Measurements from ENCODE around the gene EN2.

DNA sequence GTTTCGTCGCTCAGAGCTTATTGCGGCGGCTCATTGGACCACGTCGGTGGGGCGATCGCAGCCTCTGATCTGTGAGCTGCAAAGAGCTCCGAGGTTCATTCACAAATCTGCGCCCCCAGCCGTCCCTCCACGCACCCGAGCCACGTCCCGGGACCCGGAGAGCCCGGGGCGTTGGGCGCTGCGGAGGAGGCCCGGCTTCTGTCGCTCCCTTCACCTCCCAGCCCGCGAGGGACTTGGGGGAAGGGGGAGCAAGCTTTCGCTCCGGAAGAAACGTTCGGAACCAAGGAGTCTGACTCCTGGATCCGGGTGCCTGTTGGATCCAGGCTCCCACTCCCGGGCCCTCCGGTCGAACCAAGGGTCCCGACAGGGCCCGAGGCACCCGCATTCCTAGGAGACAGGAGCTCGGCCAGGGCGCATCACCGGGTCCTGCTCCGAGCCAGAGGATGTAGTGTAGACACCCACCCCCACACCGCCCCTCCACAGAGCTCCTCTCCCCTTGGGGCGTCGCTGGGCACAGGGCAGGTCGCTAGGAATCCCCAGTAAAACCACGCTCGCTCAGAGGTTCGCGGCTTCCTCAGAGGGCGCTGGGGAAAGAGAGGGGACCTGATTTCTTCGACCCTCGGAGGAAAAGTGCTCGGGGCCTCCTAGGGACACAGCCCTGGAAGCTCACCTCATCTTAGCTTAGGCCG lies 7.9 kb upstream of the EN2 start:
- TF ChIP-seq, protein P1, sequence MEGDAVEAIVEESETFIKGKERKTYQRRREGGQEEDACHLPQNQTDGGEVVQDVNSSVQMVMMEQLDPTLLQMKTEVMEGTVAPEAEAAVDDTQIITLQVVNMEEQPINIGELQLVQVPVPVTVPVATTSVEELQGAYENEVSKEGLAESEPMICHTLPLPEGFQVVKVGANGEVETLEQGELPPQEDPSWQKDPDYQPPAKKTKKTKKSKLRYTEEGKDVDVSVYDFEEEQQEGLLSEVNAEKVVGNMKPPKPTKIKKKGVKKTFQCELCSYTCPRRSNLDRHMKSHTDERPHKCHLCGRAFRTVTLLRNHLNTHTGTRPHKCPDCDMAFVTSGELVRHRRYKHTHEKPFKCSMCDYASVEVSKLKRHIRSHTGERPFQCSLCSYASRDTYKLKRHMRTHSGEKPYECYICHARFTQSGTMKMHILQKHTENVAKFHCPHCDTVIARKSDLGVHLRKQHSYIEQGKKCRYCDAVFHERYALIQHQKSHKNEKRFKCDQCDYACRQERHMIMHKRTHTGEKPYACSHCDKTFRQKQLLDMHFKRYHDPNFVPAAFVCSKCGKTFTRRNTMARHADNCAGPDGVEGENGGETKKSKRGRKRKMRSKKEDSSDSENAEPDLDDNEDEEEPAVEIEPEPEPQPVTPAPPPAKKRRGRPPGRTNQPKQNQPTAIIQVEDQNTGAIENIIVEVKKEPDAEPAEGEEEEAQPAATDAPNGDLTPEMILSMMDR (IDR thresholded peaks at IDR 0.05 in 2 of 3, conservative IDR thresholded peaks at IDR 0.05 in 1 of 3; ENCODE audit: control insufficient read depth in 2 of 3, extremely low read depth in 1 of 3, insufficient read depth in 1 of 3, low read depth in 3 of 3, low read length in 3 of 3), result no peak
- TF ChIP-seq EED (IDR thresholded peaks at IDR 0.05; ENCODE audit: low read depth), result no peak
- no peak for TF ChIP-seq CREB1 (IDR thresholded peaks at IDR 0.05; ENCODE audit: low read depth)
- TF ChIP-seq ETV6 (conservative IDR thresholded peaks at IDR 0.05 in 1 of 2, IDR thresholded peaks at IDR 0.05 in 1 of 2; ENCODE audit: borderline replicate concordance in 1 of 2, low read depth in 1 of 2), result no peak
- TF ChIP-seq, protein P2, sequence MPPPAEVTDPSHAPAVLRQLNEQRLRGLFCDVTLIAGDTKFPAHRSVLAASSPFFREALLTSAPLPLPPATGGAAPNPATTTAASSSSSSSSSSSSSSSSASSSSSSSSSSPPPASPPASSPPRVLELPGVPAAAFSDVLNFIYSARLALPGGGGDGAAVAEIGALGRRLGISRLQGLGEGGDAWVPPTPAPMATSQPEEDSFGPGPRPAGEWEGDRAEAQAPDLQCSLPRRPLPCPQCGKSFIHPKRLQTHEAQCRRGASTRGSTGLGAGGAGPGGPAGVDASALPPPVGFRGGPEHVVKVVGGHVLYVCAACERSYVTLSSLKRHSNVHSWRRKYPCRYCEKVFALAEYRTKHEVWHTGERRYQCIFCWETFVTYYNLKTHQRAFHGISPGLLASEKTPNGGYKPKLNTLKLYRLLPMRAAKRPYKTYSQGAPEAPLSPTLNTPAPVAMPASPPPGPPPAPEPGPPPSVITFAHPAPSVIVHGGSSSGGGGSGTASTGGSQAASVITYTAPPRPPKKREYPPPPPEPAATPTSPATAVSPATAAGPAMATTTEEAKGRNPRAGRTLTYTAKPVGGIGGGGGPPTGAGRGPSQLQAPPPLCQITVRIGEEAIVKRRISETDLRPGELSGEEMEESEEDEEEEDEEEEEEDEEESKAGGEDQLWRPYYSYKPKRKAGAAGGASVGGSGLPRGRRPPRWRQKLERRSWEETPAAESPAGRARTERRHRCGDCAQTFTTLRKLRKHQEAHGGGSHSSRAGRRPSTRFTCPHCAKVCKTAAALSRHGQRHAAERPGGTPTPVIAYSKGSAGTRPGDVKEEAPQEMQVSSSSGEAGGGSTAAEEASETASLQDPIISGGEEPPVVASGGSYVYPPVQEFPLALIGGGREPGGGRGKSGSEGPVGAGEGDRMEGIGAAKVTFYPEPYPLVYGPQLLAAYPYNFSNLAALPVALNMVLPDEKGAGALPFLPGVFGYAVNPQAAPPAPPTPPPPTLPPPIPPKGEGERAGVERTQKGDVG (CRISPR knock-in tag; IDR thresholded peaks at IDR 0.05), result no peak
- TF ChIP-seq EP300 (IDR thresholded peaks at IDR 0.05; ENCODE audit: borderline replicate concordance in 1 of 2, control insufficient read depth in 1 of 2, low read depth in 2 of 2, low read length in 2 of 2), result no peak
- TF ChIP-seq, protein P3, sequence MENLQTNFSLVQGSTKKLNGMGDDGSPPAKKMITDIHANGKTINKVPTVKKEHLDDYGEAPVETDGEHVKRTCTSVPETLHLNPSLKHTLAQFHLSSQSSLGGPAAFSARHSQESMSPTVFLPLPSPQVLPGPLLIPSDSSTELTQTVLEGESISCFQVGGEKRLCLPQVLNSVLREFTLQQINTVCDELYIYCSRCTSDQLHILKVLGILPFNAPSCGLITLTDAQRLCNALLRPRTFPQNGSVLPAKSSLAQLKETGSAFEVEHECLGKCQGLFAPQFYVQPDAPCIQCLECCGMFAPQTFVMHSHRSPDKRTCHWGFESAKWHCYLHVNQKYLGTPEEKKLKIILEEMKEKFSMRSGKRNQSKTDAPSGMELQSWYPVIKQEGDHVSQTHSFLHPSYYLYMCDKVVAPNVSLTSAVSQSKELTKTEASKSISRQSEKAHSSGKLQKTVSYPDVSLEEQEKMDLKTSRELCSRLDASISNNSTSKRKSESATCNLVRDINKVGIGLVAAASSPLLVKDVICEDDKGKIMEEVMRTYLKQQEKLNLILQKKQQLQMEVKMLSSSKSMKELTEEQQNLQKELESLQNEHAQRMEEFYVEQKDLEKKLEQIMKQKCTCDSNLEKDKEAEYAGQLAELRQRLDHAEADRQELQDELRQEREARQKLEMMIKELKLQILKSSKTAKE (IDR thresholded peaks at IDR 0.05; ENCODE audit: low read depth, poor library complexity, severe bottlenecking), result no peak
- TF ChIP-seq, protein P4, sequence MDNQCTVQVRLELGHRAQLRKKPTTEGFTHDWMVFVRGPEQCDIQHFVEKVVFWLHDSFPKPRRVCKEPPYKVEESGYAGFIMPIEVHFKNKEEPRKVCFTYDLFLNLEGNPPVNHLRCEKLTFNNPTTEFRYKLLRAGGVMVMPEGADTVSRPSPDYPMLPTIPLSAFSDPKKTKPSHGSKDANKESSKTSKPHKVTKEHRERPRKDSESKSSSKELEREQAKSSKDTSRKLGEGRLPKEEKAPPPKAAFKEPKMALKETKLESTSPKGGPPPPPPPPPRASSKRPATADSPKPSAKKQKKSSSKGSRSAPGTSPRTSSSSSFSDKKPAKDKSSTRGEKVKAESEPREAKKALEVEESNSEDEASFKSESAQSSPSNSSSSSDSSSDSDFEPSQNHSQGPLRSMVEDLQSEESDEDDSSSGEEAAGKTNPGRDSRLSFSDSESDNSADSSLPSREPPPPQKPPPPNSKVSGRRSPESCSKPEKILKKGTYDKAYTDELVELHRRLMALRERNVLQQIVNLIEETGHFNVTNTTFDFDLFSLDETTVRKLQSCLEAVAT (IDR thresholded peaks at IDR 0.05), result no peak
- no peak for TF ChIP-seq JUND (IDR thresholded peaks at IDR 0.05; ENCODE audit: low read depth, low read length)
- no peak for TF ChIP-seq TBL1XR1 (IDR thresholded peaks at IDR 0.05; ENCODE audit: low read depth, low read length)
